ENCODE data around the gene TRIM74. TPM values are rescaled to one million over a fixed set of nuclear protein-coding genes. Genes with fewer than 3 reads are reported as not detected.

Gene TRIM74
- total and polyA plus RNA-seq, 9 of the 15 experiments (the other 6 are each of a cell fraction or from before 2014, with no cell fraction given): not detected

DNA sequence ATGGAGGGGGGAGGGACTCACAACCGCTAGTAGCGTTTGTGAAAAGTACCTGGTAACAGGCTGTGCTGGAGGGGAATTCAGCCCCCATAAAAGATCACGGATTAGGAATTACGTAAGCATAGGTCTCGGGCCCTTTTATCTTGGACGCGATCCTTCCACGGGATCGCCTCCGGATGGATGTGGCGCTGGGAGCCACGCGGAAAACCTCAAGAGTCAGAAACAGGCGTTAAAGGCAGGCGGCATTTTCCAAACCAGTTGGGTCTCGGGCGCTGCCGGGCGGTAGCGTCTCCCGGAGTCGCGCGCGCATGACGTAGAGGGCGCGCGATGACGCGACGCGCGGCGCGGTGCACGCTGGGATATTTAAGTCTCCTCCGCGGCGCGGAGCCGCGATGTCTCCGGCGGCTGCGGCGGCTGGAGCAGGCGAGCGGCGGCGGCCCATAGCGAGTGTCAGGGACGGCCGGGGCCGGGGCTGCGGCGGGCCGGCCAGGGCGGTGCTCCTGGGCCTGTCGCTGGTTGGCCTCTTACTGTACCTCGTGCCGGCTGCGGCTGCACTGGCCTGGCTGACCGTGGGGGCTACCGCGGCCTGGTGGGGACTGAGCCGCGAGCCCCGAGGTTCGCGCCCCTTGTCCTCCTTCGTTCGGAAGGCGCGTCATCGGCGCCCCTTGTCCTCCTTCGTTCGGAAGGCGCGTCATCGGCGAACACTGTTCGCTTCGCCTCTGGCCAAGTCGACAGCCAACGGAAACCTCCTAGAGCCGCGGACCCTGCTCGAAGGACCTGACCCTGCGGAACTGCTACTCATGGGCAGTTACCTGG is 44.3 kb downstream of the TRIM74 start, which contains the start of gene POM121 (continued):
- TF ChIP-seq, protein P1, sequence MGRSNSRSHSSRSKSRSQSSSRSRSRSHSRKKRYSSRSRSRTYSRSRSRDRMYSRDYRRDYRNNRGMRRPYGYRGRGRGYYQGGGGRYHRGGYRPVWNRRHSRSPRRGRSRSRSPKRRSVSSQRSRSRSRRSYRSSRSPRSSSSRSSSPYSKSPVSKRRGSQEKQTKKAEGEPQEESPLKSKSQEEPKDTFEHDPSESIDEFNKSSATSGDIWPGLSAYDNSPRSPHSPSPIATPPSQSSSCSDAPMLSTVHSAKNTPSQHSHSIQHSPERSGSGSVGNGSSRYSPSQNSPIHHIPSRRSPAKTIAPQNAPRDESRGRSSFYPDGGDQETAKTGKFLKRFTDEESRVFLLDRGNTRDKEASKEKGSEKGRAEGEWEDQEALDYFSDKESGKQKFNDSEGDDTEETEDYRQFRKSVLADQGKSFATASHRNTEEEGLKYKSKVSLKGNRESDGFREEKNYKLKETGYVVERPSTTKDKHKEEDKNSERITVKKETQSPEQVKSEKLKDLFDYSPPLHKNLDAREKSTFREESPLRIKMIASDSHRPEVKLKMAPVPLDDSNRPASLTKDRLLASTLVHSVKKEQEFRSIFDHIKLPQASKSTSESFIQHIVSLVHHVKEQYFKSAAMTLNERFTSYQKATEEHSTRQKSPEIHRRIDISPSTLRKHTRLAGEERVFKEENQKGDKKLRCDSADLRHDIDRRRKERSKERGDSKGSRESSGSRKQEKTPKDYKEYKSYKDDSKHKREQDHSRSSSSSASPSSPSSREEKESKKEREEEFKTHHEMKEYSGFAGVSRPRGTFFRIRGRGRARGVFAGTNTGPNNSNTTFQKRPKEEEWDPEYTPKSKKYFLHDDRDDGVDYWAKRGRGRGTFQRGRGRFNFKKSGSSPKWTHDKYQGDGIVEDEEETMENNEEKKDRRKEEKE (IDR thresholded peaks at IDR 0.05; ENCODE audit: borderline replicate concordance in 1 of 2, control insufficient read depth in 1 of 2, low read depth in 2 of 2, low read length in 1 of 2): 0 out of 4 replicates have a peak, but pooled peaks of 1 of the 2 experiments have one; percentile 34
- TF ChIP-seq JUN (IDR thresholded peaks at IDR 0.05; ENCODE audit: borderline replicate concordance, low read depth, low read length) (peak; percentile 68), JUN (CRISPR knock-in tag; IDR thresholded peaks at IDR 0.05; ENCODE audit: borderline replicate concordance) (peak; percentile 73; the same call in 1 of the 2 replicates), ZNF57 (CRISPR knock-in tag; IDR thresholded peaks at IDR 0.05) (no peak; the same call in 1 of the 2 replicates), ZZZ3 (IDR thresholded peaks at IDR 0.05) (no peak), RFX1 (IDR thresholded peaks at IDR 0.05) (no peak; the same call in 1 of the 2 replicates), SIX5 (IDR thresholded peaks at IDR 0.05; ENCODE audit: borderline replicate concordance in 1 of 2, insufficient read depth in 1 of 2, low read depth in 1 of 2, low read length in 2 of 2) (peak; percentile 43 to 54; a peak in 1 of 4 replicates), NBN (IDR thresholded peaks at IDR 0.05; ENCODE audit: low read depth) (peak; percentile 82; the same call in 1 of the 2 replicates)
- TF ChIP-seq, protein P2, sequence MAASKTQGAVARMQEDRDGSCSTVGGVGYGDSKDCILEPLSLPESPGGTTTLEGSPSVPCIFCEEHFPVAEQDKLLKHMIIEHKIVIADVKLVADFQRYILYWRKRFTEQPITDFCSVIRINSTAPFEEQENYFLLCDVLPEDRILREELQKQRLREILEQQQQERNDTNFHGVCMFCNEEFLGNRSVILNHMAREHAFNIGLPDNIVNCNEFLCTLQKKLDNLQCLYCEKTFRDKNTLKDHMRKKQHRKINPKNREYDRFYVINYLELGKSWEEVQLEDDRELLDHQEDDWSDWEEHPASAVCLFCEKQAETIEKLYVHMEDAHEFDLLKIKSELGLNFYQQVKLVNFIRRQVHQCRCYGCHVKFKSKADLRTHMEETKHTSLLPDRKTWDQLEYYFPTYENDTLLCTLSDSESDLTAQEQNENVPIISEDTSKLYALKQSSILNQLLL (CRISPR knock-in tag; IDR thresholded peaks at IDR 0.05; ENCODE audit: borderline replicate concordance): no peak
- TF ChIP-seq, protein P3, sequence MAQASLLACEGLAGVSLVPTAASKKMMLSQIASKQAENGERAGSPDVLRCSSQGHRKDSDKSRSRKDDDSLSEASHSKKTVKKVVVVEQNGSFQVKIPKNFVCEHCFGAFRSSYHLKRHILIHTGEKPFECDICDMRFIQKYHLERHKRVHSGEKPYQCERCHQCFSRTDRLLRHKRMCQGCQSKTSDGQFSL (CRISPR knock-in tag; IDR thresholded peaks at IDR 0.05): 0 out of 2 replicates have a peak, but pooled peaks have one; percentile 32
- TF ChIP-seq, protein P3 (tag; IDR thresholded peaks at IDR 0.05): no peak
- TF ChIP-seq, protein P4, sequence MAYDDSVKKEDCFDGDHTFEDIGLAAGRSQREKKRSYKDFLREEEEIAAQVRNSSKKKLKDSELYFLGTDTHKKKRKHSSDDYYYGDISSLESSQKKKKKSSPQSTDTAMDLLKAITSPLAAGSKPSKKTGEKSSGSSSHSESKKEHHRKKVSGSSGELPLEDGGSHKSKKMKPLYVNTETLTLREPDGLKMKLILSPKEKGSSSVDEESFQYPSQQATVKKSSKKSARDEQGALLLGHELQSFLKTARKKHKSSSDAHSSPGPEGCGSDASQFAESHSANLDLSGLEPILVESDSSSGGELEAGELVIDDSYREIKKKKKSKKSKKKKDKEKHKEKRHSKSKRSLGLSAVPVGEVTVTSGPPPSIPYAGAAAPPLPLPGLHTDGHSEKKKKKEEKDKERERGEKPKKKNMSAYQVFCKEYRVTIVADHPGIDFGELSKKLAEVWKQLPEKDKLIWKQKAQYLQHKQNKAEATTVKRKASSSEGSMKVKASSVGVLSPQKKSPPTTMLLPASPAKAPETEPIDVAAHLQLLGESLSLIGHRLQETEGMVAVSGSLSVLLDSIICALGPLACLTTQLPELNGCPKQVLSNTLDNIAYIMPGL (CRISPR knock-in tag; IDR thresholded peaks at IDR 0.05): 0 out of 2 replicates have a peak, but pooled peaks have one; percentile 69
- TF ChIP-seq, protein P5, sequence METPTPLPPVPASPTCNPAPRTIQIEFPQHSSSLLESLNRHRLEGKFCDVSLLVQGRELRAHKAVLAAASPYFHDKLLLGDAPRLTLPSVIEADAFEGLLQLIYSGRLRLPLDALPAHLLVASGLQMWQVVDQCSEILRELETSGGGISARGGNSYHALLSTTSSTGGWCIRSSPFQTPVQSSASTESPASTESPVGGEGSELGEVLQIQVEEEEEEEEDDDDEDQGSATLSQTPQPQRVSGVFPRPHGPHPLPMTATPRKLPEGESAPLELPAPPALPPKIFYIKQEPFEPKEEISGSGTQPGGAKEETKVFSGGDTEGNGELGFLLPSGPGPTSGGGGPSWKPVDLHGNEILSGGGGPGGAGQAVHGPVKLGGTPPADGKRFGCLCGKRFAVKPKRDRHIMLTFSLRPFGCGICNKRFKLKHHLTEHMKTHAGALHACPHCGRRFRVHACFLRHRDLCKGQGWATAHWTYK (CRISPR knock-in tag; IDR thresholded peaks at IDR 0.05): peak; percentile 89
- TF ChIP-seq, protein P6, sequence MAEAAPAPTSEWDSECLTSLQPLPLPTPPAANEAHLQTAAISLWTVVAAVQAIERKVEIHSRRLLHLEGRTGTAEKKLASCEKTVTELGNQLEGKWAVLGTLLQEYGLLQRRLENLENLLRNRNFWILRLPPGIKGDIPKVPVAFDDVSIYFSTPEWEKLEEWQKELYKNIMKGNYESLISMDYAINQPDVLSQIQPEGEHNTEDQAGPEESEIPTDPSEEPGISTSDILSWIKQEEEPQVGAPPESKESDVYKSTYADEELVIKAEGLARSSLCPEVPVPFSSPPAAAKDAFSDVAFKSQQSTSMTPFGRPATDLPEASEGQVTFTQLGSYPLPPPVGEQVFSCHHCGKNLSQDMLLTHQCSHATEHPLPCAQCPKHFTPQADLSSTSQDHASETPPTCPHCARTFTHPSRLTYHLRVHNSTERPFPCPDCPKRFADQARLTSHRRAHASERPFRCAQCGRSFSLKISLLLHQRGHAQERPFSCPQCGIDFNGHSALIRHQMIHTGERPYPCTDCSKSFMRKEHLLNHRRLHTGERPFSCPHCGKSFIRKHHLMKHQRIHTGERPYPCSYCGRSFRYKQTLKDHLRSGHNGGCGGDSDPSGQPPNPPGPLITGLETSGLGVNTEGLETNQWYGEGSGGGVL (CRISPR knock-in tag; IDR thresholded peaks at IDR 0.05): no peak

Data from K562 (cell line).